Neural crest cell (in vitro differentiated cells): ENCODE data around the gene ME3. TPM values are rescaled to one million over a fixed set of nuclear protein-coding genes. Genes with fewer than 3 reads are reported as not detected.
A peak's percentile ranks its signal among the peaks of the same experiment; 100 is the strongest.

Experiments used
- DNase-seq: peaks from one replicate; pipeline ENCODE4 v3.0.0; 2021; ENCODE audit warnings: low read depth, mixed read lengths, low spot score
- H3K27ac Mint-ChIP-seq: one replicate; pipeline ENCODE4 v1.8.0; 2021; ENCODE audit warnings: mild to moderate bottlenecking, mixed read lengths; ENCODE audit not compliant: unreplicated experiment
- H3K27me3 Mint-ChIP-seq: 2 replicates; pipeline ENCODE4 v1.8.0; 2021; ENCODE audit warnings: low read depth, mild to moderate bottlenecking, mixed read lengths
- H3K36me3 Mint-ChIP-seq: 2 replicates; pipeline ENCODE4 v1.8.0; 2021; ENCODE audit warnings: low read depth, mild to moderate bottlenecking, mixed read lengths
- H3K4me1 Mint-ChIP-seq: 2 replicates; pipeline ENCODE4 v1.8.0; 2021; ENCODE audit warnings: mixed read lengths
- H3K4me3 Mint-ChIP-seq: one replicate; pipeline ENCODE4 v1.8.0; 2021; ENCODE audit warnings: mild to moderate bottlenecking, mixed read lengths
- H3K9me3 Mint-ChIP-seq: 2 replicates; pipeline ENCODE4 v1.8.0; 2021; ENCODE audit warnings: mixed read lengths
- CTCF ChIP-seq: fragments of 200-600 bp; sonication (generic); conservative IDR thresholded peaks from 2 replicates; pipeline ENCODE4 v1.5.0; 2021; ENCODE audit warnings: antibody characterized with exemption, mild to moderate bottlenecking
- total RNA-seq: library from RNA; stranded (reverse); gene quantifications from 2 replicates; pipeline ENCODE4 v1.2.1, GENCODE V29; 2021

The ME3 gene
- total RNA-seq, 1 donor from 2014 or later = 18.9 TPM

GRCh38 chr11:86718521-86718920, 46.1 kb upstream of the ME3 start:
- H3K9me3 Mint-ChIP-seq = peaks cover 12% of the 10 kb centered on the region
- no peaks in the 10 kb centered on the region for H3K27me3 Mint-ChIP-seq
- H3K4me1 Mint-ChIP-seq = peaks cover 9% of the 10 kb centered on the region
- H3K4me3 Mint-ChIP-seq = no peak overlapping the region
- no peak for DNase-seq
- no peak for TF ChIP-seq CTCF
- peaks cover 10% of the 10 kb centered on the region for H3K36me3 Mint-ChIP-seq
- peak overlapping the region; percentile 10 for H3K27ac Mint-ChIP-seq

DNA sequence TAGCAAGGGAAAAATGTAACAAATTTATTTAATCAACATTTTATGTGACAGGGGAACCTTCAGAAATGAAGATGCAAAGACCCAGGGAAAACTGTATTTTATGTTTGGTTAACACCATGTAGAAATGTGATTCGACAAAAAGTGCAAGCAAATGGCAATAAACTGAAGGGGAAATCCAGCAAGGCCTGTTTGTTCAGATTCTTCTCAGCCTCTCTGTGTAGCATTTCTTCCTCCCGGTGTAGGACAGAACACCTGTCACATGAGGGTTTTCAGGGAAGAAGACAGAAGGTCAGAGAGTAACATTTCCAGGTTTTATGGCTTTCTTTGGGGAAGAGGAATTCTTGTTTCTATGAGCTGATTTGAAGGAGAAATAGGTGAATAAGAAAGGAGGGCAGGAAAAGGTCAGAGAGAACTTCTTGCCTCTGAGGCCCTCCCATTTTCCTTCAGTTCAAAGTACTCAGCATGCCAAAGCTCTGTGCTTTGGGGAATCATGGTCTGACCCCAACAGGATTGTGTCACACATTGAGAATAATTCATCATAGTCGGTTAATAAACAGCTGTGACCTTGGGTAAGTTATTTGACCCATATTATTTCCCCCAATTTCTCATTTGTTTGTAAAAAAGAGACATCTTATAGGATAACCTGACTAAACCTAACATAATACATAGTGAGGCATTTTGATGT, 45.5 kb upstream of the ME3 start:
- Mint-ChIP-seq H3K4me1 (peaks cover 10% of the 10 kb centered on the region), H3K4me3 (no peak overlapping the region), H3K9me3 (peaks cover 10% of the 10 kb centered on the region), H3K27ac (no peak overlapping the region), H3K27me3 (no peaks in the 10 kb centered on the region), H3K36me3 (peaks cover 10% of the 10 kb centered on the region)
- TF ChIP-seq CTCF = no peak
- no peak for DNase-seq

GRCh38 chr11:86715611-86716010, 43.2 kb upstream of the ME3 start:
- H3K4me1 Mint-ChIP-seq = peaks cover 15% of the 10 kb centered on the region
- peaks cover 3% of the 10 kb centered on the region for H3K9me3 Mint-ChIP-seq
- TF ChIP-seq CTCF = no peak
- no peaks in the 10 kb centered on the region for H3K27me3 Mint-ChIP-seq
- no peak overlapping the region for H3K4me3 Mint-ChIP-seq
- no peak for DNase-seq
- H3K27ac Mint-ChIP-seq = no peak overlapping the region
- peaks cover 3% of the 10 kb centered on the region for H3K36me3 Mint-ChIP-seq

GRCh38 chr11:86713552-86713951, 41.1 kb upstream of the ME3 start:
- Mint-ChIP-seq H3K9me3 (peaks cover 9% of the 10 kb centered on the region), H3K27me3 (no peaks in the 10 kb centered on the region), H3K4me1 (peaks cover 11% of the 10 kb centered on the region), H3K4me3 (no peak overlapping the region), H3K27ac (no peak overlapping the region), H3K36me3 (no peaks in the 10 kb centered on the region)
- no peak for DNase-seq
- TF ChIP-seq CTCF = no peak

DNA sequence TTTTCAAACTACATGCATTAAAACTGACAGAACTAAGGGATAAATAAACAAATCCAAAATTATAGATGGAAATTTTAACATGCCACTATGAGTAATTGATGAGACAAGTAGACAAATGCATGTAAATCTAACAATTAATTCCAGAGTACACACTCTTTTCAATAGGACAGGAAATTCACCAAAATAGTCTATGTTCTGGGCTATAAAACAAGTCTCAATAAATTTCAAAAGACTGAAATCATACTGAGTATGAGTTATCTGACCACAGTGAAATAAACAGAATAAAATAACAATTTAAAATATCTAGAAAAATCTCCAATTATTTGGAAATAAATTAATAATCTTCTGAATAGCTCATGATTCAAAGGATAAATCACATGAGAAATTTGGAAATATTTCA, 38.5 kb upstream of the ME3 start:
- Mint-ChIP-seq H3K27me3 (no peaks in the 10 kb centered on the region), H3K4me1 (peaks cover 6% of the 10 kb centered on the region), H3K9me3 (peaks cover 9% of the 10 kb centered on the region), H3K36me3 (no peaks in the 10 kb centered on the region), H3K4me3 (no peak overlapping the region), H3K27ac (no peak overlapping the region)
- DNase-seq = no peak
- TF ChIP-seq CTCF = no peak
